Thyroid gland (tissue), 4 donors: Measurements from ENCODE around the gene UQCRHL. TPM values are rescaled to one million over a fixed set of nuclear protein-coding genes. Genes with fewer than 3 reads are reported as not detected.
A peak's percentile ranks its signal among the peaks of the same experiment; 100 is the strongest.
"Not testable (repeated sequence)": the region's sequence is repeated elsewhere in the genome, so short reads cannot be mapped to it uniquely, and the experiment has no call there.

Experiments
- DNase-seq, 2 donors: peaks; one replicate each; pipeline ENCODE4 v3.0.0-alpha.2; 2019
- H3K27ac ChIP-seq, 3 donors: fragments of 200-600 bp; sonication (generic); 1 replicate in 2 of 3; 2 replicates in 1 of 3; pipeline ENCODE4 v1.5.1; 2016 to 2019; ENCODE audit warnings: mild to moderate bottlenecking in 1 of 3, moderate library complexity in 1 of 3
- H3K27me3 ChIP-seq: fragments of 200-600 bp; sonication (generic); one replicate; pipeline ENCODE4 v1.5.1; 2019
- H3K36me3 ChIP-seq, 2 donors: fragments of 200-600 bp; sonication (generic); one replicate each; pipeline ENCODE4 v1.5.1; 2016 to 2019
- H3K4me1 ChIP-seq, 2 donors: fragments of 200-600 bp; sonication (generic); one replicate each; pipeline ENCODE4 v1.5.1; 2017 to 2019
- H3K4me3 ChIP-seq, 3 donors: fragments of 200-600 bp; sonication (generic); replicated peaks in 1 of 3; 1 replicate in 2 of 3; 2 replicates in 1 of 3; pipeline ENCODE4 v1.5.1; 2016; ENCODE audit warnings: mild to moderate bottlenecking in 1 of 3
- H3K9me3 ChIP-seq: fragments of 200-600 bp; sonication (generic); one replicate; pipeline ENCODE4 v1.5.1; 2017
- CTCF ChIP-seq, 6 experiments: fragments of 200-600 bp in 3 of 6; fragments of 450-650 bp in 3 of 6; sonication (generic) in 3 of 6; IDR thresholded peaks; one replicate each; pipeline ENCODE4 v1.5.1; 2016 to 2019; ENCODE audit warnings: antibody characterized with exemption in 6 of 6, mild to moderate bottlenecking in 2 of 6, inconsistent platforms in 1 of 6, moderate library complexity in 1 of 6
- POLR2A ChIP-seq, 2 donors: fragments of 450-650 bp; IDR thresholded peaks; one replicate each; pipeline ENCODE4 v1.6.1; 2017; ENCODE audit warnings: antibody characterized with exemption in 2 of 2, mild to moderate bottlenecking in 2 of 2, moderate library complexity in 1 of 2
- WGBS, 2 donors: methylation state at CpG; one replicate each; pipeline ENCODE4 v1.1.5; 2017; 5-methylcytosine and 5-hydroxymethylcytosine counted together
- intact Hi-C: fragments of 100-400 bp; cut with DNase I; formaldehyde crosslinking; loops from one replicate; pipeline ENCODE4 v1.15.1; 2023
- total RNA-seq, 4 donors: library from RNA; depleted of rRNA; stranded (reverse); fragments of >200 nt; gene quantifications; one replicate each; pipeline ENCODE4 v1.2.3, GENCODE V29; 2016

Gene UQCRHL
- total RNA-seq, 4 donors from 2014 or later = 0.81 to 1.3 (median 1.00) TPM

- H3K27ac ChIP-seq = no peak overlapping the region
- no peak for TF ChIP-seq CTCF (IDR thresholded peaks at IDR 0.05)
- TF ChIP-seq POLR2A (IDR thresholded peaks at IDR 0.05) = no peak
- DNase-seq = no peak
Measured at GRCh38 chr1:15837931-15838330, 30.5 kb upstream of the UQCRHL start.

DNA sequence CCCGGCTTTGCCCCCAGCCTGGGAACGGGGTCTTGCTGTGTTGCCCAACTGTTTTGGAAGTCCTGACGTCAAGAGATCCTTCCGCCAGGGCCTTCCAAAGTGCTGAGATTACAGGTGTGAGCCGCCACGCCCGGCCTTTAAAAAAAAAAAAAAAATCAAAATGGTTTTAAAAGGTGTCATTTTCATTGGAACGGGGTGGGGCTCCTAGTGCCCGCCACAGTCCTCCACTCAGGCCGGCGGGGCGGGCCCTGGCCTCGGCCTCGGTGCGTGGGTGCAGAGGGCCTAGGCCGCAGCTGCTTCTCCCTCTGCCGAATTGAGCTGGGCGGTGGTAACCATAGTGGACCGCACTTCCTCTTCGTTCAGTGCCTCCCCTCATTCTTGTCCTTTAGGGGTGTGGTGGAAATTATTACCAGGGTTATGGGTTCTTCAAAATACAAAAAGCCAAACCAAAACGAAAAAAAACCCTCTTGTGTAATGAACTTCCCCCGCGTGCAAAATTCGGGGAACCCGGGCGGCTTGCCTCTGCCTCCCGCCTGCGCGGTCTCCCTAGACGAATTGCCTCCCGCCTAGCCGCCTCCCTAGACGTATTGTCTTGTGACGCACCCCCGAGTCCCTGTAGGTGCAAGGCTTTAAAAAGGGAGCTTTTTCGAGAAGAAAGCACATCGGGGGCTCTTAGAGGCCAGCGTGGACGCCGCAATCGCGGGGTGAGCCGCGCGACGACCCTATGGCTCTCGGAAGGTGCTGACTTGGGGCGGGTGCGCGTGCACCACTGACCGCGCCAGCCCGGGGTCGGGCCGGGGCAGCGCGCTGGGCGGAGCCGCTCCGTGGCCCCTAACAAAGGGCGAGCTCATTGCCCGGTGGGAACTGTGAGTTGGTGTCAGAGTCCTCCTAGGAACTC, 29.6 kb upstream of the UQCRHL start:
- Histone ChIP-seq H3K4me3 (no peak overlapping the region), H3K27ac (peak overlapping the region; percentile 95 to 100 (median 97)), H3K27me3 (no peaks in the 10 kb centered on the region), H3K4me1 (peaks cover 13 to 16% of the 10 kb centered on the region in 2 donors), H3K9me3 (no peaks in the 10 kb centered on the region), H3K36me3 (no peaks in the 10 kb centered on the region)
- no peak for TF ChIP-seq POLR2A (IDR thresholded peaks at IDR 0.05)
- TF ChIP-seq CTCF (IDR thresholded peaks at IDR 0.05) = no peak
- intact Hi-C loops = no loop called here
- 67 to 68% methylated on average over 57 to 59 of the region's 62 CpGs for WGBS, 2 donors
- no peak for DNase-seq

More at GRCh38 chr1:15837931-15838330, 30.5 kb upstream of the UQCRHL start:
- WGBS, 2 donors = 93 to 95% methylated on average over 7 of the region's 7 CpGs
- H3K27me3 ChIP-seq = no peaks in the 10 kb centered on the region
- no peaks in the 10 kb centered on the region for H3K36me3 ChIP-seq
- intact Hi-C loops = no loop called here
- no peak overlapping the region for H3K4me3 ChIP-seq
- H3K9me3 ChIP-seq = no peaks in the 10 kb centered on the region
- peaks cover 10 to 12% of the 10 kb centered on the region in 2 donors for H3K4me1 ChIP-seq

- Histone ChIP-seq H3K4me3 (peak overlapping the region in 1 of 3 donors; percentile 54), H3K27ac (peak overlapping the region; percentile 95 to 100 (median 97)), H3K4me1 (peaks cover 15 to 16% of the 10 kb centered on the region in 2 donors)
- H3K9me3 ChIP-seq, H3K27me3 ChIP-seq, H3K36me3 ChIP-seq, intact Hi-C loops: not testable (repeated sequence)
- DNase-seq = peak in 1 of 2 donors; percentile 13
- 56 to 76% methylated on average over 10 to 12 of the region's 14 CpGs for WGBS, 2 donors
Measured at GRCh38 chr1:15836511-15836771, 29.0 kb upstream of the UQCRHL start.

DNA sequence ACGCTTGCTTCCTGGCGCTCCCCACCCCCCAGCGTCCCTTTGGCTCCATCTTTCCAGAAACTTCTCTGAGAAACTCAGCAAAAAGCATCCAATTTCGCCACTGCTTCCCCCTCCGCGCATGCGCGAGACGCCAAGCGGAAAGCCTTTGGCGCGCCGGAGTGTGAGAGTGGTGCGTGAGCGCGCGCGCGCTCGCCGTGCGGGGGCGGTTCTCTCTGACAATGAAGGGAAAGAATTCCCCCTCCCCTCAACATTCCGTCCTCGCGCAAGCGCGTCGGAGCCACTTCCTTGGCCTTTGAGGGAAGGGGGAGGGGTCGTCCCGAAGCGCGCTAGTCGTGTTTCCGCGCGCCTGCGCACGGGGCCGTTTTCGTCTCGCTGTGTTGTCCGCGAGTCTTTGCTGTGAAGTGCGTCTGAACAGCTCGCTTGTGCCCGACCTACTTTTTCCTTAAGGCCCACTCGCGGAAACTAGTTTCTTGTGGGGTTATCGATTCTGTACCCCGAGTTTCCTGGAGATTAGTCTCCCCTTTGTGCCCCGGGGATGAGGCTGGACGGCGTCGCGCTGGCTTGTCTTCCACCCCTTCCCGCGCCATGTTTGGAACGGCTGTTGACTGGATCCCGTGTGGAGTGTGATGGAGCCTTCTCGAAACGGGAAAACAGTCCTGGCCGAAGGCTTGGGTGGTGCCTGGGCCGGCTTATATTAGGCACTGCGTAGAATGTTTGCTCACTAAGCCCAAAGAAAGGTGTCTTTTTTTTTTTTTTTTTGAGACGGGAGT, 28.5 kb upstream of the UQCRHL start:
- Histone ChIP-seq H3K4me1 (peaks cover 17 to 18% of the 10 kb centered on the region in 2 donors), H3K27ac (peak overlapping the region; percentile 99 to 100 (median 100)), H3K27me3 (no peaks in the 10 kb centered on the region), H3K36me3 (no peaks in the 10 kb centered on the region), H3K9me3 (no peaks in the 10 kb centered on the region), H3K4me3 (peak overlapping the region; percentile 61 to 77 (median 72))
- TF ChIP-seq POLR2A (IDR thresholded peaks at IDR 0.05) (peak in 1 of 2 donors; percentile 93), CTCF (IDR thresholded peaks at IDR 0.05) (no peak)
- intact Hi-C loops = no loop called here
- 4% methylated on average over 39 to 56 of the region's 66 CpGs for WGBS, 2 donors
- DNase-seq = peak; percentile 100

- peak overlapping the region; percentile 61 to 77 (median 72) for H3K4me3 ChIP-seq
- whole genome bisulfite sequencing, 2 donors = 0 to 2% methylated on average over 13 to 36 of the region's 37 CpGs
- intact Hi-C loops = no loop called here
- no peak for TF ChIP-seq CTCF (IDR thresholded peaks at IDR 0.05)
- no peak for TF ChIP-seq POLR2A (IDR thresholded peaks at IDR 0.05)
- DNase-seq = no peak
- H3K36me3 ChIP-seq = no peaks in the 10 kb centered on the region
- H3K9me3 ChIP-seq = no peaks in the 10 kb centered on the region
- peaks cover 21% of the 10 kb centered on the region in 2 donors for H3K4me1 ChIP-seq
- peak overlapping the region; percentile 99 to 100 (median 100) for H3K27ac ChIP-seq
- H3K27me3 ChIP-seq = no peaks in the 10 kb centered on the region
Measured at GRCh38 chr1:15835205-15835740, 27.8 kb upstream of the UQCRHL start.
